ENCODE results near the gene ANO7. TPM values are rescaled to one million over a fixed set of nuclear protein-coding genes. Genes with fewer than 3 reads are reported as not detected.

ANO7 gene
- total RNA-seq, 1 donor from 2014 or later = 2.8 TPM

DNA sequence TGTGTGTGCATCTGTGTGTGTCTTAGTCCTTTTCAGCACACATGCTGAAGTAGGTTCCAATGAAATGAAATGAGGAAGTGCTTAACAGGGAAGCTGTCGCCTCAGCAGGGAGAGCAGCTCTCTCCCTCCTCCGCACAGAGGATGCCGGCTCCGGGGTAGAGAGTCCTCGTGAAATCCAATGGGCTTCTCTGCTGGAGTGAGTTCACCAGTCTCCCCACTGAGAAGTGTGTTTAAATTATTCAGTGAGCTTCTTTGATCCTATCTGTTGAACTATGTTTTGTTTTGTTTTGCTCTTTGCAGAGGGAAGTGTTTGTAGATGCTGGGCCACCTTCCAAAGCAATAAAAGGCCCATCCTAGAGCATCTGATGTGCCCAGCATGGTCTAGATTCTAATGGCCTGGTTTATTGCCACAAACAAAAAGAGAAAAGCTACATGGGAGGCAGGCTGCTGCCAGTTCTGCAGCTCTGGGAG is 31.5 kb upstream of the ANO7 start:
- no peak for DNase-seq (ENCODE audit: low read depth)
- H3K4me3 ChIP-seq (ENCODE audit: low read depth, low read length) = no peak overlapping the region
- TF ChIP-seq, protein P1, sequence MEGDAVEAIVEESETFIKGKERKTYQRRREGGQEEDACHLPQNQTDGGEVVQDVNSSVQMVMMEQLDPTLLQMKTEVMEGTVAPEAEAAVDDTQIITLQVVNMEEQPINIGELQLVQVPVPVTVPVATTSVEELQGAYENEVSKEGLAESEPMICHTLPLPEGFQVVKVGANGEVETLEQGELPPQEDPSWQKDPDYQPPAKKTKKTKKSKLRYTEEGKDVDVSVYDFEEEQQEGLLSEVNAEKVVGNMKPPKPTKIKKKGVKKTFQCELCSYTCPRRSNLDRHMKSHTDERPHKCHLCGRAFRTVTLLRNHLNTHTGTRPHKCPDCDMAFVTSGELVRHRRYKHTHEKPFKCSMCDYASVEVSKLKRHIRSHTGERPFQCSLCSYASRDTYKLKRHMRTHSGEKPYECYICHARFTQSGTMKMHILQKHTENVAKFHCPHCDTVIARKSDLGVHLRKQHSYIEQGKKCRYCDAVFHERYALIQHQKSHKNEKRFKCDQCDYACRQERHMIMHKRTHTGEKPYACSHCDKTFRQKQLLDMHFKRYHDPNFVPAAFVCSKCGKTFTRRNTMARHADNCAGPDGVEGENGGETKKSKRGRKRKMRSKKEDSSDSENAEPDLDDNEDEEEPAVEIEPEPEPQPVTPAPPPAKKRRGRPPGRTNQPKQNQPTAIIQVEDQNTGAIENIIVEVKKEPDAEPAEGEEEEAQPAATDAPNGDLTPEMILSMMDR (conservative IDR thresholded peaks at IDR 0.05; ENCODE audit: low read depth, low read length) = no peak

DNA sequence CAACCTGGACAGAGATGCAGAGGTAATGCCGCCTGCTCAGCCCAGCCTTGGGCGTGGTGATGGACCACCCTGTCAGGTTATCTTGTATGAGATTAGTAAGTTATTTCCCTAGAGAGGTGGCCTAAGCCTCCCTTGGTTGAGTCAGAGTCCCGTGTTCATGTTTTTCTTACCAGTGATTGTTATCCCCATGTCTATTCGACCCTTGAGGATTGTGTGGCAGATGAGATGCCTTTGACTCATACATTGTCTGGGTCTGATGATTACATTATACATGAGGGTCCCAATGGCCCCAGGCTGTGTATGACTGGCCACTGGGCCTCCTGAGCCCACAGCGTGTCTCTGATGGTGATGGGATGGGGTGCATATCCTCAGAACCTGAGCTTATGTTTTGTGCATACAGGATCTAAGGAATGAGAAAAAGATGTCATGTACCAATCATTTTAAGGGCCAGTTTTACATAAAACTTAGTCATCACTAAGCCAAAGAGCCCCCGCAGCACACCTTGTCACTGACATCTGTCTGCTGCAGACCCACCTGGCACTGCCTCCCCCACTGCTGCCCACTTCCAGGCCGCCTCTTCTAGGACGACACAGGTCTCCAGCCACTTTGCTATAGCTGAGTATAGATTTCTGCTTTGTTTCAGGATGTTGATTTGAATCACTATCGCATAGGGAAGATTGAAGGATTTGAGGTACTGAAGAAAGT is 30.5 kb upstream of the ANO7 start:
- DNase-seq (ENCODE audit: low read depth) = no peak
- H3K4me3 ChIP-seq (ENCODE audit: low read depth, low read length) = no peak overlapping the region
- TF ChIP-seq, protein P1 (conservative IDR thresholded peaks at IDR 0.05; ENCODE audit: low read depth, low read length) = no peak

DNA sequence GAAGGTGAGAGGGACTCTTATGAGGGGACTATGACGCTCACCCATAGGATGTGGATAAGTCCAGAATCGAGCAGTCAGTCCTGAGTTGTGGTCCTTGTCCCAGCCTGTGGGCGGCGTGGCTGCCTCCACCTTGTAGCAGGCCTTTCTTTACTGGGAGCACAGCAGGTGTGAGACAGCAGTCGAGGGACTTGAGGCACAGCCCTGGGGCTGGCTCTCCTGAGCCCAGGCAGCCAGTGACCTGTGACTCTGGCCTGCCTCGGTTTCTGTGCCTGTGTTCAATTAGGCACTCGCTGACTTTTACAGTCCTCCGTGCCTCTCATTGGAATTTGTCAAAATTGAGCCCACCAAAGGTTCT is 30.0 kb upstream of the ANO7 start:
- no peak overlapping the region for H3K4me3 ChIP-seq (ENCODE audit: low read depth, low read length)
- TF ChIP-seq, protein P1 (conservative IDR thresholded peaks at IDR 0.05; ENCODE audit: low read depth, low read length) = no peak
- DNase-seq (ENCODE audit: low read depth) = no peak

DNA sequence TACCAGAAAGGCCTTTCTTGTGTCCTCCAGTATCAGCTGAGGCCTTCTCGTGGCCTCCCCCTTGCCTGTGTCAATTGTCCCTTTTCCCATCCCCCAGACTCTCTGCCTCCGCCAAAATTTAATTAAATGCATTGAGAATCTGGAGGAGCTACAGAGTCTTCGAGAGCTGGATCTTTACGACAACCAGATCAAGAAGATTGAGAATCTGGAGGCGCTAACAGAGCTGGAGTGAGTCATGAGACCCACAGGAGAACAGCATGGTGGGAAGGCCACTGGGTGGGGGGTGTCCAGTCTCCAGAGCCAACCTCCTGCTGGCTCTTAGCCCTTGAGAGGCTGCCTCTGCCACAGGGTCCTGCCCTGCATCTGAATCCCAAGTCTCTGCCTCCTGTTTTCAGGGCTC is 29.4 kb upstream of the ANO7 start:
- TF ChIP-seq, protein P1 (conservative IDR thresholded peaks at IDR 0.05; ENCODE audit: low read depth, low read length) = no peak
- no peak overlapping the region for H3K4me3 ChIP-seq (ENCODE audit: low read depth, low read length)
- no peak for DNase-seq (ENCODE audit: low read depth)

DNA sequence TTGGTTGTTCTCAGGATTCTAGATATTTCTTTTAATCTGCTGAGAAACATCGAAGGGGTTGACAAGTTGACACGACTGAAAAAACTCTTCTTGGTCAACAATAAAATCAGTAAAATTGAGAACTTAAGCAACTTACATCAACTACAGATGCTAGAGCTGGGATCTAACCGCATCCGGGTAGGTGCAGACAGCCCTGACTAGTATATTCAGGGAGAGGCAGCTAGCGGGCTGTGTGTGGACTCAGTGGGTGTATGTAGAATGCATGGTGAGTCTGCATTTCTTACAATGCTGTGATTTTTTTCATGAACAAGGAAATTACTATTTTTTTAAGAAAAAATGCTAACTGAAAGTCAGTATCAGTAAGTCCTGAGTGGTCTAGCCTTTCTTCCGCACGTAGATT is 28.2 kb upstream of the ANO7 start:
- TF ChIP-seq, protein P1 (conservative IDR thresholded peaks at IDR 0.05; ENCODE audit: low read depth, low read length) = no peak
- no peak overlapping the region for H3K4me3 ChIP-seq (ENCODE audit: low read depth, low read length)
- DNase-seq (ENCODE audit: low read depth) = no peak

DNA sequence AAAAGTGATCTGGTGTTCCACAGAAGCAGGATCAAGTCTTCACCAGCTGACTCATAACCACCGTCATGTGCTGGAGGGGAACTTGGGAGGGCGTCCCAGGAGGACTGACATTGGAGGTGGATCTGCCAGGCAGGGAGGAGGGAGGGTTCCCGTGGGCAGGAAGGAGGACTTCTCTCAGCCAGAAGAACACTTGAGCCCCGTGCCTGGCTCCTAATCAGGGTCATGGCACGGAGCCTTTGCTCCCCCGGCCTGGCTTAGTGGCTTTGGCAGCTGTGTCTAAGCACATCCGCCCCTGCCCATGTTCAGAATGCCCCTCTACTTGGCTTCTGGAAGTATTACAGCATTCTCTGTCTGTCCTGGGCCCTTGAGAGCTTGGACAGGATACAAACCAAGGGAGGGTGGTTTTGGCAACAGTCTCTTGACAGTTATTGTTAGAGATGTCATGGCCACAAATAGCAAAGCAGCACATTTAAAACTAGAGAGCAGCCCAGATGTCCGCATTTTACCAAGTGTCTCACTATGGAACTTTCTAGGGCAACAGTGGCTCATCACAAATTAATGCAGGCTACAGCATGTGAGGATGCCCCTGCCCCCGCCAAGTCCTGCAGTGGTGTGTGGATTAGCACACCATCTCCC is 26.7 kb upstream of the ANO7 start:
- no peak for DNase-seq (ENCODE audit: low read depth)
- H3K4me3 ChIP-seq (ENCODE audit: low read depth, low read length) = no peak overlapping the region
- TF ChIP-seq, protein P1 (conservative IDR thresholded peaks at IDR 0.05; ENCODE audit: low read depth, low read length) = no peak
